Ishikawa (cell line): Measurements from ENCODE around the gene CARS1.

ENCODE experiments used
- CEBPB ChIP-seq: IDR thresholded peaks from 2 replicates; pipeline ENCODE4 v1.6.1; 2012
- CREB1 ChIP-seq: IDR thresholded peaks from 2 replicates; pipeline ENCODE4 v1.6.1; 2012; ENCODE audit warnings: low read depth
- EGR1 ChIP-seq: IDR thresholded peaks from 2 replicates; pipeline ENCODE4 v1.6.1; 2012
- EP300 ChIP-seq: IDR thresholded peaks from 2 replicates; pipeline ENCODE4 v1.6.1; 2012; ENCODE audit warnings: borderline replicate concordance
- FOXM1 ChIP-seq: IDR thresholded peaks from 2 replicates; pipeline ENCODE4 v1.6.1; 2012; ENCODE audit warnings: low read depth, borderline replicate concordance
- NFIC ChIP-seq: IDR thresholded peaks from 2 replicates; pipeline ENCODE4 v1.6.1; 2012
- RAD21 ChIP-seq: IDR thresholded peaks from 2 replicates; pipeline ENCODE4 v1.6.1; 2012; ENCODE audit warnings: low read depth
- TAF1 ChIP-seq: IDR thresholded peaks from 2 replicates; pipeline ENCODE4 v1.6.1; 2012; ENCODE audit warnings: low read depth, mild to moderate bottlenecking
- TCF12 ChIP-seq: IDR thresholded peaks from 2 replicates; pipeline ENCODE4 v1.6.1; 2012; ENCODE audit warnings: low read depth
- TEAD4 ChIP-seq: IDR thresholded peaks from 2 replicates; pipeline ENCODE4 v1.6.1; 2012
- YY1 ChIP-seq: IDR thresholded peaks from 2 replicates; pipeline ENCODE4 v1.6.1; 2012; ENCODE audit warnings: low read depth
- ZBTB7A ChIP-seq: IDR thresholded peaks from 2 replicates; pipeline ENCODE4 v1.6.1; 2012; ENCODE audit warnings: low read depth
- TF ChIP-seq, protein P1 (sequence below): IDR thresholded peaks from 2 replicates; pipeline ENCODE4 v1.6.1; 2012
- TF ChIP-seq, protein P2 (sequence below): IDR thresholded peaks from 2 replicates; pipeline ENCODE4 v1.6.1; 2012
- TF ChIP-seq, protein P3 (sequence below): IDR thresholded peaks from 2 replicates; pipeline ENCODE4 v1.6.1; 2012; ENCODE audit warnings: low read depth, mild to moderate bottlenecking

CARS1 gene

DNA sequence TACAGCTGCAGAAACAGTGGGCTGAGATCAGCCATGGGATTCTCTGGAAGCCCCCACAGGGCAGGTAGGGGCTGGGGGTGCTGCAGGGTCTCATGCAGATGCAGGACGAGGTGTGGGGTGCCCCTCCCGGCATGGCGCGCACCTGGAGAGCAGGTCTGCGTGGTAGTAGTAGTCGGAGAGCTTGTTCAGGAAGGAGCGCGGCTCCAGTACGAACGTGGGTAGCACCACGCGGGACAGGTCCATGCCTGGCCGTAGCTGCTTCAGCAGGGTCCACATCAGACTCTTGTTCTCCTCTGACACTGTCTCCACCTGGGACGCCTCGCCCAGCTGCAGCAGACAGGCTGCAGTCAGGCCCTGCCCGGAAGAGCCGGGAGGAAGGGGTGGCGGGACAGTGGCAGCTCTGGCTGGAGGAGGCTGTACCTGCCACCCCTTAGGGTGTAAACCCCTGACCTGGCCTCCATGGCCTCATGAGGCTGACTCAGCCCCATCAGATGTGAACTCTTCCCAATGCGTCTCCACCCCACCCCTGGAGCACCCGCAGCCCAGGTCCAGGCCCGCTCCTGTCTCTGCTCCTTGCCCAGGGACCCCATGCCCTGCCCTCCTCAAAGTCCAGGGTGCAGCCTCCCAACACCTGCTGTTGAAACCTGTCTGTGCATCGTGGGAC, 47.0 kb upstream of the CARS1 start:
- no peak for TF ChIP-seq ZBTB7A
- no peak for TF ChIP-seq CREB1
- no peak for TF ChIP-seq TAF1
- TF ChIP-seq FOXM1: no peak
- TF ChIP-seq YY1: no peak
- TF ChIP-seq, protein P1, sequence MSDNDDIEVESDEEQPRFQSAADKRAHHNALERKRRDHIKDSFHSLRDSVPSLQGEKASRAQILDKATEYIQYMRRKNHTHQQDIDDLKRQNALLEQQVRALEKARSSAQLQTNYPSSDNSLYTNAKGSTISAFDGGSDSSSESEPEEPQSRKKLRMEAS: no peak
- TF ChIP-seq RAD21: no peak
- no peak for TF ChIP-seq TEAD4
- no peak for TF ChIP-seq NFIC
- TF ChIP-seq, protein P2, sequence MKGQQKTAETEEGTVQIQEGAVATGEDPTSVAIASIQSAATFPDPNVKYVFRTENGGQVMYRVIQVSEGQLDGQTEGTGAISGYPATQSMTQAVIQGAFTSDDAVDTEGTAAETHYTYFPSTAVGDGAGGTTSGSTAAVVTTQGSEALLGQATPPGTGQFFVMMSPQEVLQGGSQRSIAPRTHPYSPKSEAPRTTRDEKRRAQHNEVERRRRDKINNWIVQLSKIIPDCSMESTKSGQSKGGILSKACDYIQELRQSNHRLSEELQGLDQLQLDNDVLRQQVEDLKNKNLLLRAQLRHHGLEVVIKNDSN: no peak
- no peak for TF ChIP-seq CEBPB
- no peak for TF ChIP-seq TCF12
- TF ChIP-seq EP300: no peak

DNA sequence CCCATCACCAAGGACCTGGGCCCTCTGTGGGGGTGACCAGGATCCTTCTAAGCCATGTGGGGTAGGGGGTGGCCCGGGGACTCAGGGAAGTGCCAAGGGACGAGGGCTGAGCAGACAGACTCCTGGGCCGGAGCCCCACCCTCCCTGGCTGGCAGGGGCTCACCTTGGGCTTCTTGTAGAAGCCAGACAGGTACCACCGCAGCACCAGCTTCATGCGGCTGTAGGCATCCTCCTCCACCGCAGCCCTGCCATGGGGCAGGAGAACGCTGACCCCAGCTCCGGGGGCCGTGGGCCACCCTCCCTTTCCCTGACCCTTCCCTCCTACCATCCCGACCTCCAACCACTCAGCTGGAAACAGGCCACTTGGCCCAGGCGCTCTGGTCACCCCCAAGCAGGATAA, 45.9 kb upstream of the CARS1 start:
- TF ChIP-seq EP300 (no peak), YY1 (no peak), RAD21 (no peak), TEAD4 (no peak), TAF1 (no peak), CREB1 (no peak), CEBPB (no peak), ZBTB7A (no peak), EGR1 (no peak), FOXM1 (no peak), TCF12 (no peak), NFIC (no peak)
- TF ChIP-seq, protein P2: no peak
- TF ChIP-seq, protein P3, sequence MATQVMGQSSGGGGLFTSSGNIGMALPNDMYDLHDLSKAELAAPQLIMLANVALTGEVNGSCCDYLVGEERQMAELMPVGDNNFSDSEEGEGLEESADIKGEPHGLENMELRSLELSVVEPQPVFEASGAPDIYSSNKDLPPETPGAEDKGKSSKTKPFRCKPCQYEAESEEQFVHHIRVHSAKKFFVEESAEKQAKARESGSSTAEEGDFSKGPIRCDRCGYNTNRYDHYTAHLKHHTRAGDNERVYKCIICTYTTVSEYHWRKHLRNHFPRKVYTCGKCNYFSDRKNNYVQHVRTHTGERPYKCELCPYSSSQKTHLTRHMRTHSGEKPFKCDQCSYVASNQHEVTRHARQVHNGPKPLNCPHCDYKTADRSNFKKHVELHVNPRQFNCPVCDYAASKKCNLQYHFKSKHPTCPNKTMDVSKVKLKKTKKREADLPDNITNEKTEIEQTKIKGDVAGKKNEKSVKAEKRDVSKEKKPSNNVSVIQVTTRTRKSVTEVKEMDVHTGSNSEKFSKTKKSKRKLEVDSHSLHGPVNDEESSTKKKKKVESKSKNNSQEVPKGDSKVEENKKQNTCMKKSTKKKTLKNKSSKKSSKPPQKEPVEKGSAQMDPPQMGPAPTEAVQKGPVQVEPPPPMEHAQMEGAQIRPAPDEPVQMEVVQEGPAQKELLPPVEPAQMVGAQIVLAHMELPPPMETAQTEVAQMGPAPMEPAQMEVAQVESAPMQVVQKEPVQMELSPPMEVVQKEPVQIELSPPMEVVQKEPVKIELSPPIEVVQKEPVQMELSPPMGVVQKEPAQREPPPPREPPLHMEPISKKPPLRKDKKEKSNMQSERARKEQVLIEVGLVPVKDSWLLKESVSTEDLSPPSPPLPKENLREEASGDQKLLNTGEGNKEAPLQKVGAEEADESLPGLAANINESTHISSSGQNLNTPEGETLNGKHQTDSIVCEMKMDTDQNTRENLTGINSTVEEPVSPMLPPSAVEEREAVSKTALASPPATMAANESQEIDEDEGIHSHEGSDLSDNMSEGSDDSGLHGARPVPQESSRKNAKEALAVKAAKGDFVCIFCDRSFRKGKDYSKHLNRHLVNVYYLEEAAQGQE: no peak
- TF ChIP-seq, protein P1: no peak

DNA sequence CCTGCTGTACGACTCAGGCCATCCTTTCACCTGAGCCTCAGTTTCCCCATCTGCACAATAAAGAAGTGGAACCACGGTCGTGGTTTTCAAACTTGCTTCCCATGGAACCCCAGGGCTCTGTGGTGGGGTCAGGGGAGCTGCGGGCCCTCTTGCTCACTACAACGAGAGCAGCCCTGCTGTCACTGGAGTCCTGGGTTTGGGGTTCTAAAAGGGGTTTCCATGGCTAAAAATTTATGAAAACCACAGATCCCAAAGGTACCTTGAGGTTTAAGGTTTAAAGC, 45.4 kb upstream of the CARS1 start:
- TF ChIP-seq, protein P3: no peak
- TF ChIP-seq EP300 (no peak), CEBPB (no peak), EGR1 (no peak), NFIC (no peak), TCF12 (no peak), CREB1 (no peak), TAF1 (no peak), RAD21 (no peak), YY1 (no peak), ZBTB7A (no peak), FOXM1 (no peak), TEAD4 (no peak)
- TF ChIP-seq, protein P1: no peak
- TF ChIP-seq, protein P2: no peak

DNA sequence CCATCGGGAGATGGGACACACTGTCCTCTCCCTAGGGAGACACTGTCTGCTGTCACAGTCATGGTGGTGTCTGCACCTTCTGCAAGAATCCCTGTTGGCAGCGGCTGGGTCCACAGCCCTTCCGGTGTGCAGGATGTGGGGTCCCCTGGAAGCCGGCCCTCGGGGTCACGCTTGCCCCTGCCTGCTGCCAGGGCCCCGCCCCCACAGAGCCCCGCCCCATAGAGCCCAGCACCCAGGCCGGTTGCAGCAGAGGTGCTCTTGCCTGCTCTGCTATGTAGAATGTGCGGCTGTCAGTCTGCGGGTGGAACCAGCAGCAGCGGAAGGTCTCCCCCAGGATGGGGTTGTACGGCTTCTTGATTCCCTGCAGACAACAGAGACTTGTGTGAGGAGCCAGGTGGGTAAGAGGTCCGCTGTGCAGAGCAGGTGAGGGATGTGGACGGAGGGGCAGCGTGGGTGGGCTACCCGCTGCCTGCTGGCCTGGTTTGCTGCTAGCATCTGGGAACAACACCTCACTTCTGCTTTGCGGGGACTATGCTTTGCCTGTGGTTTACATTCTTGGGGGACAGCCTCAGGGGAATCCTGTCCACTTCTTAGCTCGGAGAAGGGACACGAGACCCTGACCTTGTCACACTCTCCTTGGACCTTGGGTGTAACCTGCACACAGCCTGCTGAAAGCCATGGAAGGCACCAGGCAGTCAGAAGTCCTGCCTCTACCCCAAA, 44.9 kb upstream of the CARS1 start:
- no peak for TF ChIP-seq CEBPB
- no peak for TF ChIP-seq YY1
- no peak for TF ChIP-seq TCF12
- TF ChIP-seq, protein P3: no peak
- TF ChIP-seq, protein P1: no peak
- TF ChIP-seq EGR1: no peak
- TF ChIP-seq NFIC: no peak
